ENCODE results near the gene GAREM2. TPM values are rescaled to one million over a fixed set of nuclear protein-coding genes. Genes with fewer than 3 reads are reported as not detected.

Gene GAREM2
- total RNA-seq: 2.7 TPM in 2 replicates

GRCh38 chr2:26172871-26173775, at the start of gene GAREM2:
Gene GAREM2, plus strand, starts transcription at chr2:26173088. Its CDS starts 133 bp downstream, at chr2:26173221.

Other genes starting within 250 kb of the GAREM2 start
- gene KIF3C, start 190.6 kb upstream of the GAREM2 start, total RNA-seq: 8.1 and 8.9 TPM in 2 replicates
- gene RAB10, start 139.0 kb upstream of the GAREM2 start, total RNA-seq: 165 and 203 TPM in 2 replicates
- gene HADHA, start 71.5 kb downstream of the GAREM2 start, total RNA-seq: 162 and 171 TPM in 2 replicates
- gene HADHB, start 71.9 kb downstream of the GAREM2 start, total RNA-seq: 125 and 128 TPM in 2 replicates
- 15.4 and 19.6 TPM in 2 replicates for gene SELENOI, start 173.1 kb downstream of the GAREM2 start, total RNA-seq
- gene ADGRF3, start 173.7 kb downstream of the GAREM2 start, total RNA-seq: under 0.01 and 0.22 TPM in 2 replicates
- 0.39 and 0.65 TPM in 2 replicates for gene DRC1, start 228.8 kb downstream of the GAREM2 start, total RNA-seq

All from articular chondrocyte of knee joint (primary cell).